ENCODE data around the gene GTPBP6. TPM values are rescaled to one million over a fixed set of nuclear protein-coding genes. Genes with fewer than 3 reads are reported as not detected.

GTPBP6 gene
- total and polyA plus RNA-seq, 2 experiments from 2014 or later, result 41.4 to 66.8 TPM

DNA sequence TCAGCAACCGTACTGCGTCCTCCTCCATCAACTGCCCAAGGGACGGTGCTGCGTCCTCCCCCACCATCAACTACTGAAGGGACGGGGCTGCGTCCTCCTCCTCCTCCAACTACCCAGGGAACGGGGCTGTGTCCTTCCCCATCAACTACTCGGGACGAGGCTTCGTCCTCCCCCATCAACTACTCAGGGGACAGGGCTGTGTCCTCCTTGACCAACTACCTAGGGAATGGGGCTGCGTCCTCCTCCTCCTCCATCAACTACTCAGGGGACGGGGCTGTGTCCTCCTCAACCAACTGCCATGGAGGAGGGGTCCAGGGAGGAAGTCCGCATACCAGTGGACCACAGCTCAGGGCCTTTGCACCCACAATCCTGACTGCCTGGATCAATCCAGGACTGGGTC is 43.8 kb upstream of the GTPBP6 start:
- H3K27me3 ChIP-seq (ENCODE audit: insufficient read depth), result no peaks in the 10 kb centered on the region
- peaks cover 33% of the 10 kb centered on the region for H3K79me2 ChIP-seq (replicated peaks; ENCODE audit: insufficient read depth)
- Mint-ChIP-seq H3K4me1 (no peaks in the 10 kb centered on the region; the same call in 2 of the 3 replicates), H3K27me3 (ENCODE audit: insufficient read depth, low read depth, poor library complexity) (peaks cover 12% of the 10 kb centered on the region), H3K36me3 (ENCODE audit: low read depth) (peaks cover 55% of the 10 kb centered on the region), H3K4me3 (no peak overlapping the region), H3K27ac (peak overlapping the region; percentile 42), H3K9me3 (peaks cover 8% of the 10 kb centered on the region)
- TF ChIP-seq POLR2AphosphoS5 (IDR thresholded peaks at IDR 0.05; ENCODE audit: low read depth) (no peak), EZH2phosphoT487 (IDR thresholded peaks at IDR 0.05; ENCODE audit: unreplicated experiment) (no peak), EZH2 (IDR thresholded peaks at IDR 0.05; ENCODE audit: low read depth, unreplicated experiment) (no peak), JUNB (IDR thresholded peaks at IDR 0.05; ENCODE audit: unreplicated experiment) (no peak), CREB1 (CRISPR knock-in tag; IDR thresholded peaks at IDR 0.05; ENCODE audit: low read depth) (no peak), STAT1 (IDR thresholded peaks at IDR 0.05; ENCODE audit: unreplicated experiment) (no peak), ZNF114 (CRISPR knock-in tag; IDR thresholded peaks at IDR 0.05) (no peak), NANOG (IDR thresholded peaks at IDR 0.05; ENCODE audit: borderline replicate concordance) (no peak), ZNF331 (CRISPR knock-in tag; IDR thresholded peaks at IDR 0.05; ENCODE audit: low read depth) (no peak)
- TF ChIP-seq, protein P1, sequence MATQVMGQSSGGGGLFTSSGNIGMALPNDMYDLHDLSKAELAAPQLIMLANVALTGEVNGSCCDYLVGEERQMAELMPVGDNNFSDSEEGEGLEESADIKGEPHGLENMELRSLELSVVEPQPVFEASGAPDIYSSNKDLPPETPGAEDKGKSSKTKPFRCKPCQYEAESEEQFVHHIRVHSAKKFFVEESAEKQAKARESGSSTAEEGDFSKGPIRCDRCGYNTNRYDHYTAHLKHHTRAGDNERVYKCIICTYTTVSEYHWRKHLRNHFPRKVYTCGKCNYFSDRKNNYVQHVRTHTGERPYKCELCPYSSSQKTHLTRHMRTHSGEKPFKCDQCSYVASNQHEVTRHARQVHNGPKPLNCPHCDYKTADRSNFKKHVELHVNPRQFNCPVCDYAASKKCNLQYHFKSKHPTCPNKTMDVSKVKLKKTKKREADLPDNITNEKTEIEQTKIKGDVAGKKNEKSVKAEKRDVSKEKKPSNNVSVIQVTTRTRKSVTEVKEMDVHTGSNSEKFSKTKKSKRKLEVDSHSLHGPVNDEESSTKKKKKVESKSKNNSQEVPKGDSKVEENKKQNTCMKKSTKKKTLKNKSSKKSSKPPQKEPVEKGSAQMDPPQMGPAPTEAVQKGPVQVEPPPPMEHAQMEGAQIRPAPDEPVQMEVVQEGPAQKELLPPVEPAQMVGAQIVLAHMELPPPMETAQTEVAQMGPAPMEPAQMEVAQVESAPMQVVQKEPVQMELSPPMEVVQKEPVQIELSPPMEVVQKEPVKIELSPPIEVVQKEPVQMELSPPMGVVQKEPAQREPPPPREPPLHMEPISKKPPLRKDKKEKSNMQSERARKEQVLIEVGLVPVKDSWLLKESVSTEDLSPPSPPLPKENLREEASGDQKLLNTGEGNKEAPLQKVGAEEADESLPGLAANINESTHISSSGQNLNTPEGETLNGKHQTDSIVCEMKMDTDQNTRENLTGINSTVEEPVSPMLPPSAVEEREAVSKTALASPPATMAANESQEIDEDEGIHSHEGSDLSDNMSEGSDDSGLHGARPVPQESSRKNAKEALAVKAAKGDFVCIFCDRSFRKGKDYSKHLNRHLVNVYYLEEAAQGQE (IDR thresholded peaks at IDR 0.05; ENCODE audit: unreplicated experiment), result no peak
- TF ChIP-seq, protein P2, sequence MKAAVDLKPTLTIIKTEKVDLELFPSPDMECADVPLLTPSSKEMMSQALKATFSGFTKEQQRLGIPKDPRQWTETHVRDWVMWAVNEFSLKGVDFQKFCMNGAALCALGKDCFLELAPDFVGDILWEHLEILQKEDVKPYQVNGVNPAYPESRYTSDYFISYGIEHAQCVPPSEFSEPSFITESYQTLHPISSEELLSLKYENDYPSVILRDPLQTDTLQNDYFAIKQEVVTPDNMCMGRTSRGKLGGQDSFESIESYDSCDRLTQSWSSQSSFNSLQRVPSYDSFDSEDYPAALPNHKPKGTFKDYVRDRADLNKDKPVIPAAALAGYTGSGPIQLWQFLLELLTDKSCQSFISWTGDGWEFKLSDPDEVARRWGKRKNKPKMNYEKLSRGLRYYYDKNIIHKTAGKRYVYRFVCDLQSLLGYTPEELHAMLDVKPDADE (IDR thresholded peaks at IDR 0.05), result no peak
- TF ChIP-seq, protein P3, sequence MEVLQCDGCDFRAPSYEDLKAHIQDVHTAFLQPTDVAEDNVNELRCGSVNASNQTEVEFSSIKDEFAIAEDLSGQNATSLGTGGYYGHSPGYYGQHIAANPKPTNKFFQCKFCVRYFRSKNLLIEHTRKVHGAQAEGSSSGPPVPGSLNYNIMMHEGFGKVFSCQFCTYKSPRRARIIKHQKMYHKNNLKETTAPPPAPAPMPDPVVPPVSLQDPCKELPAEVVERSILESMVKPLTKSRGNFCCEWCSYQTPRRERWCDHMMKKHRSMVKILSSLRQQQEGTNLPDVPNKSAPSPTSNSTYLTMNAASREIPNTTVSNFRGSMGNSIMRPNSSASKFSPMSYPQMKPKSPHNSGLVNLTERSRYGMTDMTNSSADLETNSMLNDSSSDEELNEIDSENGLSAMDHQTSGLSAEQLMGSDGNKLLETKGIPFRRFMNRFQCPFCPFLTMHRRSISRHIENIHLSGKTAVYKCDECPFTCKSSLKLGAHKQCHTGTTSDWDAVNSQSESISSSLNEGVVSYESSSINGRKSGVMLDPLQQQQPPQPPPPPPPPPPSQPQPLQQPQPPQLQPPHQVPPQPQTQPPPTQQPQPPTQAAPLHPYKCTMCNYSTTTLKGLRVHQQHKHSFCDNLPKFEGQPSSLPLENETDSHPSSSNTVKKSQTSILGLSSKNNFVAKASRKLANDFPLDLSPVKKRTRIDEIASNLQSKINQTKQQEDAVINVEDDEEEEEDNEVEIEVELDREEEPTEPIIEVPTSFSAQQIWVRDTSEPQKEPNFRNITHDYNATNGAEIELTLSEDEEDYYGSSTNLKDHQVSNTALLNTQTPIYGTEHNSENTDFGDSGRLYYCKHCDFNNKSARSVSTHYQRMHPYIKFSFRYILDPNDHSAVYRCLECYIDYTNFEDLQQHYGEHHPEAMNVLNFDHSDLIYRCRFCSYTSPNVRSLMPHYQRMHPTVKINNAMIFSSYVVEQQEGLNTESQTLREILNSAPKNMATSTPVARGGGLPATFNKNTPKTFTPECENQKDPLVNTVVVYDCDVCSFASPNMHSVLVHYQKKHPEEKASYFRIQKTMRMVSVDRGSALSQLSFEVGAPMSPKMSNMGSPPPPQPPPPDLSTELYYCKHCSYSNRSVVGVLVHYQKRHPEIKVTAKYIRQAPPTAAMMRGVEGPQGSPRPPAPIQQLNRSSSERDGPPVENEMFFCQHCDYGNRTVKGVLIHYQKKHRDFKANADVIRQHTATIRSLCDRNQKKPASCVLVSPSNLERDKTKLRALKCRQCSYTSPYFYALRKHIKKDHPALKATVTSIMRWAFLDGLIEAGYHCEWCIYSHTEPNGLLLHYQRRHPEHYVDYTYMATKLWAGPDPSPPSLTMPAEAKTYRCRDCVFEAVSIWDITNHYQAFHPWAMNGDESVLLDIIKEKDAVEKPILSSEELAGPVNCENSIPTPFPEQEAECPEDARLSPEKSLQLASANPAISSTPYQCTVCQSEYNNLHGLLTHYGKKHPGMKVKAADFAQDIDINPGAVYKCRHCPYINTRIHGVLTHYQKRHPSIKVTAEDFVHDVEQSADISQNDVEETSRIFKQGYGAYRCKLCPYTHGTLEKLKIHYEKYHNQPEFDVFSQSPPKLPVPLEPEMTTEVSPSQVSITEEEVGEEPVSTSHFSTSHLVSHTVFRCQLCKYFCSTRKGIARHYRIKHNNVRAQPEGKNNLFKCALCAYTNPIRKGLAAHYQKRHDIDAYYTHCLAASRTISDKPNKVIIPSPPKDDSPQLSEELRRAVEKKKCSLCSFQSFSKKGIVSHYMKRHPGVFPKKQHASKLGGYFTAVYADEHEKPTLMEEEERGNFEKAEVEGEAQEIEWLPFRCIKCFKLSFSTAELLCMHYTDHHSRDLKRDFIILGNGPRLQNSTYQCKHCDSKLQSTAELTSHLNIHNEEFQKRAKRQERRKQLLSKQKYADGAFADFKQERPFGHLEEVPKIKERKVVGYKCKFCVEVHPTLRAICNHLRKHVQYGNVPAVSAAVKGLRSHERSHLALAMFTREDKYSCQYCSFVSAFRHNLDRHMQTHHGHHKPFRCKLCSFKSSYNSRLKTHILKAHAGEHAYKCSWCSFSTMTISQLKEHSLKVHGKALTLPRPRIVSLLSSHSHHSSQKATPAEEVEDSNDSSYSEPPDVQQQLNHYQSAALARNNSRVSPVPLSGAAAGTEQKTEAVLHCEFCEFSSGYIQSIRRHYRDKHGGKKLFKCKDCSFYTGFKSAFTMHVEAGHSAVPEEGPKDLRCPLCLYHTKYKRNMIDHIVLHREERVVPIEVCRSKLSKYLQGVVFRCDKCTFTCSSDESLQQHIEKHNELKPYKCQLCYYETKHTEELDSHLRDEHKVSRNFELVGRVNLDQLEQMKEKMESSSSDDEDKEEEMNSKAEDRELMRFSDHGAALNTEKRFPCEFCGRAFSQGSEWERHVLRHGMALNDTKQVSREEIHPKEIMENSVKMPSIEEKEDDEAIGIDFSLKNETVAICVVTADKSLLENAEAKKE (CRISPR knock-in tag; IDR thresholded peaks at IDR 0.05), result no peak
- TF ChIP-seq, protein P4, sequence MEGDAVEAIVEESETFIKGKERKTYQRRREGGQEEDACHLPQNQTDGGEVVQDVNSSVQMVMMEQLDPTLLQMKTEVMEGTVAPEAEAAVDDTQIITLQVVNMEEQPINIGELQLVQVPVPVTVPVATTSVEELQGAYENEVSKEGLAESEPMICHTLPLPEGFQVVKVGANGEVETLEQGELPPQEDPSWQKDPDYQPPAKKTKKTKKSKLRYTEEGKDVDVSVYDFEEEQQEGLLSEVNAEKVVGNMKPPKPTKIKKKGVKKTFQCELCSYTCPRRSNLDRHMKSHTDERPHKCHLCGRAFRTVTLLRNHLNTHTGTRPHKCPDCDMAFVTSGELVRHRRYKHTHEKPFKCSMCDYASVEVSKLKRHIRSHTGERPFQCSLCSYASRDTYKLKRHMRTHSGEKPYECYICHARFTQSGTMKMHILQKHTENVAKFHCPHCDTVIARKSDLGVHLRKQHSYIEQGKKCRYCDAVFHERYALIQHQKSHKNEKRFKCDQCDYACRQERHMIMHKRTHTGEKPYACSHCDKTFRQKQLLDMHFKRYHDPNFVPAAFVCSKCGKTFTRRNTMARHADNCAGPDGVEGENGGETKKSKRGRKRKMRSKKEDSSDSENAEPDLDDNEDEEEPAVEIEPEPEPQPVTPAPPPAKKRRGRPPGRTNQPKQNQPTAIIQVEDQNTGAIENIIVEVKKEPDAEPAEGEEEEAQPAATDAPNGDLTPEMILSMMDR (conservative IDR thresholded peaks at IDR 0.05; ENCODE audit: low read depth in 2 of 2), result no peak
- no peak overlapping the region for H2AFZ ChIP-seq
- no peaks in the 10 kb centered on the region for H3K4me1 ChIP-seq (ENCODE audit: insufficient read depth)
- no peaks in the 10 kb centered on the region; the same call in 1 of the 2 replicates for H3K36me3 ChIP-seq (ENCODE audit: insufficient read depth)
- H3K4me2 ChIP-seq, result no peak overlapping the region
- no peaks in the 10 kb centered on the region for H3F3A ChIP-seq (replicated peaks; ENCODE audit: low read depth)
- peaks cover 21% of the 10 kb centered on the region for H4K20me1 ChIP-seq (replicated peaks; ENCODE audit: insufficient read depth)
- ATAC-seq (no peak), DNase-seq (ENCODE audit: low spot score) (no peak)
- H3K9me2 ChIP-seq (ENCODE audit: insufficient read depth), result no peaks in the 10 kb centered on the region
- no peak overlapping the region for H3K4me3 ChIP-seq
- H3K27ac ChIP-seq (ENCODE audit: low read depth), result no peak overlapping the region
